BJ (cell line): ENCODE data around the gene HSD17B11. TPM values are rescaled to one million over a fixed set of nuclear protein-coding genes. Genes with fewer than 3 reads are reported as not detected.
"Not testable (repeated sequence)": the region's sequence is repeated elsewhere in the genome, so short reads cannot be mapped to it uniquely, and the experiment has no call there.

Source experiments
- CTCF ChIA-PET: fragments of 350-600 bp; formaldehyde crosslinking; extraction: SDS; loops from one replicate; lab custom pipeline; 2021; ENCODE audit warnings: antibody characterized with exemption, inconsistent platforms; lab: Yijun Ruan, JAX
- POLR2A ChIA-PET: fragments of 300-600 bp; sonication (Branson Sonifier 250); formaldehyde crosslinking; extraction: SDS; loops from one replicate; lab custom pipeline; 2021; ENCODE audit warnings: antibody characterized with exemption; lab: Charles Lee
- DNase-seq: peaks from one replicate; pipeline ENCODE4 v3.0.0-alpha.2; 2011; ENCODE audit warnings: low read depth
- H3K27me3 ChIP-seq: 2 replicates; pipeline ENCODE4 v1.6.0; 2011; ENCODE audit warnings: low read length; ENCODE audit not compliant: control insufficient read depth, insufficient read depth
- H3K36me3 ChIP-seq: 2 replicates; pipeline ENCODE4 v1.5.1; 2011; ENCODE audit warnings: low read length; ENCODE audit not compliant: control insufficient read depth, insufficient read depth
- H3K4me3 ChIP-seq: 2 replicates; pipeline ENCODE4 v1.5.1; 2011; ENCODE audit warnings: low read depth, mild to moderate bottlenecking, control low read depth, low read length
- polyA plus RNA-seq: library from polyadenylated mRNA; depleted of rRNA; stranded (reverse); fragments of >200 nt; gene quantifications from 2 replicates; pipeline ENCODE4 v1.2.3, GENCODE V29; 2011
- TF ChIP-seq, protein P1 (sequence below): IDR thresholded peaks from 2 replicates; pipeline ENCODE4 v1.5.1; 2011; ENCODE audit warnings: low read depth, mild to moderate bottlenecking, control low read depth, inconsistent platforms, low read length, moderate library complexity; ENCODE audit not compliant: insufficient read depth

Gene HSD17B11
- polyA plus RNA-seq, 1 experiment: 11.2 TPM

DNA sequence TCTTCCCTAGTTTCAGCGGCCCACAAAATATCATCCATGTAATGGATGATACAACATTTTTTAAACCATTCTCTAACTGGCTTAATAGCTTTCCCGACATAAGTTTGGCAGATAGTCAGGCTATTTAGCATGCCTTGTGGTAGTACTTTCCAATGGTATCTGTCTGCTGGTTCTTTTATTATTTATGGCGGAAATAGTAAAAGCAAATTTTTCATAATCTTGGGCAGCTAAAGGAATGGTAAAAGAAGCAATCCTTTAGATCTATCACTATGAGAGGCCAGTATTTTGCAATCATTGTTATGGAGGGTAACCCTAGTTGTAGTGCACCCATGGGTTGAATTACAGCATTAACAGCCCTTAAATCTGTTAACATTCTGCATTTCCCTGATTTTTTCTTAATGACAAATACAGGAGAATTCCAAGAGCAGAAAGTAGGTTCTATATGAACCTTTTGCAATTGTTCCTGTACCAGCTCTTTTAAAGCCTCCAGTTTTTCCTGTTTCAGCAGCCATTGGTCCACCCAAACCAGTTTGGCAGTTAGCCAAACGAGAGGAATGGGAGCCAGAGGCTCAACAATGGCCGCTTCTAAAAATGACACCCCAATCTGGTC is 14.3 kb upstream of the HSD17B11 start:
- Histone ChIP-seq H3K36me3 (no peaks in the 10 kb centered on the region), H3K4me3 (no peak overlapping the region), H3K27me3 (no peaks in the 10 kb centered on the region)
- TF ChIP-seq, protein P1, sequence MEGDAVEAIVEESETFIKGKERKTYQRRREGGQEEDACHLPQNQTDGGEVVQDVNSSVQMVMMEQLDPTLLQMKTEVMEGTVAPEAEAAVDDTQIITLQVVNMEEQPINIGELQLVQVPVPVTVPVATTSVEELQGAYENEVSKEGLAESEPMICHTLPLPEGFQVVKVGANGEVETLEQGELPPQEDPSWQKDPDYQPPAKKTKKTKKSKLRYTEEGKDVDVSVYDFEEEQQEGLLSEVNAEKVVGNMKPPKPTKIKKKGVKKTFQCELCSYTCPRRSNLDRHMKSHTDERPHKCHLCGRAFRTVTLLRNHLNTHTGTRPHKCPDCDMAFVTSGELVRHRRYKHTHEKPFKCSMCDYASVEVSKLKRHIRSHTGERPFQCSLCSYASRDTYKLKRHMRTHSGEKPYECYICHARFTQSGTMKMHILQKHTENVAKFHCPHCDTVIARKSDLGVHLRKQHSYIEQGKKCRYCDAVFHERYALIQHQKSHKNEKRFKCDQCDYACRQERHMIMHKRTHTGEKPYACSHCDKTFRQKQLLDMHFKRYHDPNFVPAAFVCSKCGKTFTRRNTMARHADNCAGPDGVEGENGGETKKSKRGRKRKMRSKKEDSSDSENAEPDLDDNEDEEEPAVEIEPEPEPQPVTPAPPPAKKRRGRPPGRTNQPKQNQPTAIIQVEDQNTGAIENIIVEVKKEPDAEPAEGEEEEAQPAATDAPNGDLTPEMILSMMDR: no peak
- ChIA-PET CTCF (no interaction called here), POLR2A (no interaction called here)
- no peak for DNase-seq

DNA sequence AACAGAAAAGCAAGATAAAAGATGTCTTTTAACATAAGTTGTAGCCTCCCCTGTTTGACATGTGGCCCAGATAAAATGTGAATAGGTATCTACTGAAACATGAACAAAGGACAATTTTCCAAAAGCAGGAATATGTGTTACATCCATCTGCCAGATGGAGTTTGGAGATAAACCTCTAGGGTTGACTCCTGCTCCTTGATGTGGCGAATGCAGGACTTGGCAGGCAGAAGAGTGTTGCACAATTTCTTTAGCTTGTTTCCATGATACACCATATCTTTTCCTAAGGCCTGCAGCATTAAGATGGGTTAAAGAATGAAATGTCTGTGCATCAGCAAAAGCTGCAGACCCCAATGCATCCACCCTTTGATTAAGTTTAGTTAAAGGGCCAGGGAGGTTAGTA is 12.7 kb upstream of the HSD17B11 start:
- H3K27me3 ChIP-seq, DNase-seq, H3K36me3 ChIP-seq, H3K4me3 ChIP-seq, CTCF ChIA-PET, POLR2A ChIA-PET: not testable (repeated sequence)

- TF ChIP-seq, protein P1: no peak
- CTCF ChIA-PET: interaction anchor here (1.4 kb wide), 1 partner anchor 9 kb away, joined by 6 read pairs; the partner anchor contains the start of gene HSD17B11
- POLR2A ChIA-PET: no interaction called here
- no peak overlapping the region for H3K4me3 ChIP-seq
- no peaks in the 10 kb centered on the region; the same call in 1 of the 2 replicates for H3K27me3 ChIP-seq
- DNase-seq: no peak
- H3K36me3 ChIP-seq: no peaks in the 10 kb centered on the region
Observed at GRCh38 chr4:87399954-87400353, 9.0 kb upstream of the HSD17B11 start.

- Histone ChIP-seq H3K27me3 (no peaks in the 10 kb centered on the region; the same call in 1 of the 2 replicates), H3K4me3 (no peak overlapping the region), H3K36me3 (no peaks in the 10 kb centered on the region)
- ChIA-PET CTCF (no interaction called here), POLR2A (no interaction called here)
- TF ChIP-seq, protein P1: no peak
- DNase-seq: no peak
Observed at GRCh38 chr4:87399148-87399547, 8.2 kb upstream of the HSD17B11 start.

DNA sequence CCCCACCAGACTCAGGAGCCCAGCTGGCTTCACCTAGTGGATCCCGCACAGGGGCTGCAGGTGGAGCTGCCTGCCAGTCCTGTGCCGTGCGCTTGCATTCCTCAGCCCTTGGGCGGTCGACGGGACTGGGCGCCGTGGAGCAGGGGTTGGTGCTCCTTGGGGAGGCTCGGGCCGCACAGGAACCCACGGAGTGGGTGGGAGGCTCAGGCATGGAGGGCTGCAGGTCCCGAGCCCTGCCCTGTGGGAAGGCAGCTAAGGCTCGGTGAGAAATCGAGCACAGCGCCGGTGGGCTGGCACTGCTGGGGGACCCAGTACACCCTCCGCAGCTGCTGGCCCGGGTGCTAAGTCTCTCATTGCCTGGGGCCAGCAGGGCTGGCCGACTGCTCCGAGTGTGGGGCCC is 4.9 kb upstream of the HSD17B11 start:
- DNase-seq, H3K4me3 ChIP-seq, POLR2A ChIA-PET, H3K36me3 ChIP-seq, CTCF ChIA-PET, H3K27me3 ChIP-seq: not testable (repeated sequence)

- H3K36me3 ChIP-seq, H3K4me3 ChIP-seq, H3K27me3 ChIP-seq, DNase-seq, CTCF ChIA-PET, POLR2A ChIA-PET: not testable (repeated sequence)
Observed at GRCh38 chr4:87395073-87395472, 4.1 kb upstream of the HSD17B11 start.

DNA sequence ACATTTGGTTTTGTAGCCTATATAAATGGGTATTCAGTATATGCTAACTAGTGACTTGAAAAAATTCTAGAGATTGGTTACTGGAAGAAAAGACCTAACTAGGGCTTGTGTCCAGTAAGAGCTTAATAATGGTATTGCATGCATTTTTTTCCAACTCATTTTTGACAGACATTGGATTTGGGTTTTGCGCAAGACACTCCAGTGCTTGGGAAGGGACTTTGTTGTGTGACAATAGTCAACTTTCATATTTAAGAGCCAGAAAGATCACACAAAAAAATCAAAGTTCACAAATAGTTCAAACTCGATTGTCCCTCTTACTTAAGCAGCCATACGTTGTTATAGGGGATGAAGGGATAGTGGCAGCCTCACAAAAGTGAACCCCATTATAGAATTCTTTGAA is 1.2 kb upstream of the HSD17B11 start:
- DNase-seq: no peak
- no peaks in the 10 kb centered on the region for H3K36me3 ChIP-seq
- ChIA-PET POLR2A (no interaction called here), CTCF (interaction anchor here (1.0 to 2.4 kb wide), 2 partner anchors 8 to 28 kb away, joined by 5 to 6 read pairs; no protein-coding TSS in a partner anchor)
- TF ChIP-seq, protein P1: no peak
- no peak overlapping the region for H3K4me3 ChIP-seq
- no peaks in the 10 kb centered on the region for H3K27me3 ChIP-seq
